A673 (cell line): ENCODE results near the gene CASZ1.

Source experiments
- CTCF ChIP-seq: fragments of 300-800, 200-600 bp; sonication (generic); conservative IDR thresholded peaks from 2 replicates; pipeline ENCODE4 v1.5.1; 2017; ENCODE audit warnings: low read depth, mild to moderate bottlenecking, antibody characterized with exemption, low read length, moderate library complexity, mixed read lengths
- EZH2 ChIP-seq: fragments of 200-600 bp; sonication (generic); IDR thresholded peaks from 2 replicates; pipeline ENCODE4 v1.6.1; 2017; ENCODE audit warnings: borderline replicate concordance, low read depth, mild to moderate bottlenecking, mixed read lengths, antibody characterized with exemption, low read length; ENCODE audit not compliant: poor library complexity, severe bottlenecking

GRCh38 chr1:10635085-10635896 is 161.2 kb downstream of the CASZ1 start:
- TF ChIP-seq CTCF (peak; percentile 41; the same call in 1 of the 2 replicates), EZH2 (no peak)
